HG02870 (cell line): ENCODE data around the gene AIG1.

Source experiments
- ATAC-seq: cut with Tn5 transposase; IDR thresholded peaks from one replicate; pipeline ENCODE4 v1.9.1; 2021; ENCODE audit warnings: mild to moderate bottlenecking, moderate library complexity; ENCODE audit not compliant: unreplicated experiment

Gene AIG1

GRCh38 chr6:143261899-143262436 is 201.3 kb downstream of the AIG1 start:
- no peak for ATAC-seq

DNA sequence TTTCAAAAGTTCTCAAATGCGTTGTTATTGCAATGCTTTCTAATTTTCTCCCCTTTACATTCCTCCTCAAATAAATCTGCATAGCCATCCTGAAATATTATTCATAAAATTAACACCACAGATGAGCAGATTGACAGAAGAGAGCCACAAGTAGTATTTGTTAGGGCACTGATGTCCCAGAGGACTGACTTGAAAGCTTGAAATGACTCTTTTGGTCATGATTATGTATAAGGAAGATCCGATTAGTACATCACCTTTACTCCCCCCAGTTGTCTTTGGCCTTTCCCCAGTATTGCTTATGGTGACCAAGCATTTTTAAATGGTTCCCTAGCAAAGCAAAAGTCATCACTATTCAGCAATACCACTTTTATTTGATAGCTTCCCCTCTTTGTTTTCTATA is 202.2 kb downstream of the AIG1 start:
- no peak for ATAC-seq

- ATAC-seq = no peak
Measured at GRCh38 chr6:143264379-143264778, 203.7 kb downstream of the AIG1 start.

DNA sequence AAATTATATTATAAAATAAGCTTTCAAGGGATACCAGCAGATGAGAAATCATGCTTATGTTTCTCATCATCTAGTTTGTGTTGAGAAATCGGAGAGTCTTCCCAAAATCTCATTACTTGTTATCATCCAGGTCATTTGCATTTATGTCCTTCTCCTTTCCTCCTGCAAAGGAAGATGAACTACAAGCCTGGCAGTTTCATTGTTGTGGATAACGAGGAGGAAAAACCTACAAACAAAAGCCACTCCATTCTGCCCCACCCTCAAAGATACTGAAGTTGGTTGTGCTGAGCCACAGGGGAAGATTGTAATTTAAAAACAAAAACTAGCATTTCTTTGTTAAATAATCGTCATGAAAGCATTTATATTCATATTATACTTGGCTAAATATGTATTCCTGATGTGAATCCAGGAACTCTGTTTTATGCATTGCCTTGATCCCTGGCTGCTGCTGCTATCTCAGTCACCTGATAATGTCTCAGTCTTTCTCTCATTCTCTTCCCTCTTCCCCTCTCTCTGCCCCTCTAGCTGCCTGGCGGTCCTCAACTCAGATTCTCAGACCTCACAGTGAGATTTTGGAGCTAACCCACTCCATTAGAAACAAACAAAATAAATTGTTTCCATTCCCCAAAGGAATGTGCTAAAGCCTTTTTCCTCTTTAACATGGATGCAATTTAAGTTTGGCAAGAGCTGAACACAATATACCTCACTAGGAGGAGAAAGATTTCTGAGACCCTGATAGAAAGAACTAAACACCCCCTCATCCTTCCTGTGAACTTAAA is 204.5 kb downstream of the AIG1 start:
- ATAC-seq = no peak

DNA sequence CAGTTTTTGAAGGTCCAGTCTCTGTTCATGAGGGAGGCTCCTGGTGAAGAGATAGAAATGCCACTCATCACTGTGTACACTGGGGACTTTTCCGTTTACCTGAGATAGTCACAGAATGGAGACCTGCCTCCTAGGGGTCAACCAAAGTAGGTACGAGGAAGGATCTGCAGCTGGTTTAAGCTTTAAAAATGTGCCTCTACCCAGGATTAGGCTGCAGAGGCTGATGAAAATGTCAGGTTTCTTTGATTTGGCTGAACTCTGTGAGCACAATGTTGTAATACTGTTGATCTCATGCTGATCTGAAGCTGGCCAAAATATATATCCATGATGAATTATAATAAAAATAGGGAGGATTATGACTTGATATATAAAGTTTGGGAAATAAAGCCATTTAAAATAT is 207.1 kb downstream of the AIG1 start:
- ATAC-seq = no peak

DNA sequence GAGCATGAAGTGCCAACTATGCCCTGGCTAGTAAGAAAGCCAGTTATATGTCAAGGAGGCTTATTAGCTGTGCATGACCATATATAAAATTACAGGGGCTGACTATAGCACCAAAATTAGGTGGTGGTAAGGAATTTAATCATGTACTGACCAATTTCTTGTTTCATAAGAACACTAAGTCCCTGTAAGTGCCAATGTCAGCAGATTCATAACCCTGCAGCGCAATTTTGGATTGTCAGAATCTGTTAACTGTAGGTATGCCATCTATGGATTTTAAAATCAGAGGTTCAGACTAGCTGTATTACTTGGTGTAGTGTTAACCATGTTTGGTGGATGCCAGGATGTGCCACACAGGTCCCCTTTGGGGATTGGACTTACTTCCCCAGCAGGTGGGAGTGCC is 207.8 kb downstream of the AIG1 start:
- ATAC-seq = no peak

DNA sequence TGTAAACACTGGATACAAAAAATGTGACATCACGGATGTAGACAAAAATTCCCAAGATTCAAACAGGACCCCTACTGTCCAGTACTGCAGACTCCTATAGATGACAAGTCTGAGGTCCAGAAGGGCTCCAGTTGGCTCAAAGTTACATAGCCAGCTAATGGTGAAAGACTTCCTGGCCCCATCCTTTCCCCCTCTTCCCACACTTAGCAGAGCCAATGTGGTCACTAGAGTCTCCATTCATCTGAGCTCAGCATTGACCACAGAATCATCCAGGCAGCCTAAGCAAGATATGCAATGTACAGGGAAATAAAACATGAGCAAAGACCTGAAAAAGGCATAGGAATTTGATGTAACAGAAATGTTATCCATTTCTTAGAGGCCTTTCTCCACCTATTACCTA is 209.3 kb downstream of the AIG1 start:
- ATAC-seq = no peak

GRCh38 chr6:143271024-143271423 is 210.3 kb downstream of the AIG1 start:
- ATAC-seq = no peak

DNA sequence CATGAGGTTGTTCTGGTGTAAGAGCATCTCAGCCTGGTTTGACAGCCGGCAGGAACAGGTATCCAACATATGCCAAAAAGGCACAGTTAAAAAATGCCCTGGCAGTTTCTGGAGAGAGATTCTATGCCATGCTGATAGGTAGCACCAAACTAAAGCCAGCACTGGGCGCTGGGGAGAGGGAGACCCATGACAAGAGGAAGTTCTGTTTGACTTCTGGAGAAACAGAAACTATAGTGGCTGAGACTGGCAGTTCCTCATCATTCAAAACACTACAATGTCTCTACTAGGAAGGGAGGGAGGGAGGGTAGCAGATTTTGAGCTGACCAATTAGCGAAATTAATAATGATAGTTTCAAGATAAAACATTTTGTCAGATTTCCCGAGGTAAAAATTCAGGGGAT is 215.7 kb downstream of the AIG1 start:
- peak; percentile 99 for ATAC-seq

DNA sequence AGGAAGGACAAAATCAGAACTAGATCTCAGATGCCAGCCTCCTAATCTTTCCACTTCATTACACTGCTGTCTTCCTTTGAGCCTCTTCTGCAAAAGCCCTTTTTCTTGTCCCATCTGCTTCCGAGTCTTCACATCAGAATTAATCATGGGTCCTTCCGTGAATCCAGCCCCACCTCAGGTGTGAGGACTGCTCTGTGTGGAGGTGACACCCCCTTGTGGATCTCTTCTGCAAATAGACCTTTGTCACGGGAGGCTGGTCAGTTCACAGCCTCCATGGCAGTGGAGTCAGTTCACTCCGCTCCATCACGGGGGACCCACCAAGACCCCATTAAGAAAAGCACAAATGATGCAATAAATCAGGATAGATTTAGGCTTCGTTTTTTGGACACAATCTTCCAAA is 218.7 kb downstream of the AIG1 start:
- no peak for ATAC-seq

- ATAC-seq = no peak
Measured at GRCh38 chr6:143283887-143284645, 223.4 kb downstream of the AIG1 start.

- no peak for ATAC-seq
Measured at GRCh38 chr6:143286251-143286795, 225.6 kb downstream of the AIG1 start.

GRCh38 chr6:143288923-143289322 is 228.2 kb downstream of the AIG1 start:
- ATAC-seq = no peak

- ATAC-seq = no peak
Measured at GRCh38 chr6:143290206-143290605, 229.5 kb downstream of the AIG1 start.

DNA sequence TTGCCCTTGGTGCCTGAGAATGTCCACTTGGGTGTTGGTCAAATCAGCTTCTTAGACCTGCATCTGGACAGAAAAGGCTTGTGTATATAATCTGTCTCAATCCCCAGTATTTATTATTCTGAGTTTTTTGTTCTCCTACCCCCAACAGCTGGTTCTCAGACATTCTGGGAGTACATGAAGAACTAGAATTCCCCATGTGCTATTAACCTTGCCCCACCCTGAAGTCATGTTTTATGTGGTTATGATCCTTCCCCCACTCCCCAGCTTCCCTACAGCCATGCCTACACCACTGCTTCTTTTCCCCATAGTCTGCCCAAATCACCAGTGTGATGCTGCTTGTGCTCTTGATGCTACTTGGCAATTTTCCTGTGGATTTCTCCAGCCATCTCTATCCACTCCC is 232.8 kb downstream of the AIG1 start:
- ATAC-seq = no peak

DNA sequence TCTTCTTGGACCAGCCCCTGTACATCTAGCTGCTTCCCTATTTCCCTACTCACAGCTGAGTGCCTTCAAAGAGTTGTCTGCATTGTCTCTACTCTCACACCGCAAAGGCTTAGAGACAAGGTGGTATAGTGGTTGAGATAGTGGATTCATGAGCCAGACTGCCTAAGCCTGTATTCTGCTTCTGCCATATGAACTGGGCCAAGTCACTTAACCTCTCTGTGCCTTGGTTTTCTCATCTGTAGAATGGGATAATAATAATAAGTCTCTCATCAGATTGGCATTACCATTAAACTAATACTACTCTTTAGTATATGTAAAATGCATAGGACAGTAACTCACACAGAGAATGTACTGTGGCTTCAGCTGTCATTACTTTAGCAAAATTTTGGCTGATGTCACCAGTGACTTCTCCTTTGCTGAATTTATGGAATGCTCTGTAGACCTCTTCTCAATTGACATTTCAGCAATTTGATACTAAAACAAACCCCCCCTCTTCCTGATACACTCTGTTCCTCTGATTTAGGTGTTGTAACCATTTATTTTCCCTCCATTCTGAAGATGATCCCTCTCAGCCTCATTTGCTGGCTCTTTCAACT is 233.7 kb downstream of the AIG1 start:
- ATAC-seq = no peak

GRCh38 chr6:143295932-143296331 is 235.2 kb downstream of the AIG1 start:
- no peak for ATAC-seq

GRCh38 chr6:143298071-143298470 is 237.4 kb downstream of the AIG1 start:
- no peak for ATAC-seq

- ATAC-seq = peak; percentile 96
Measured at GRCh38 chr6:143299253-143300166, 238.8 kb downstream of the AIG1 start.

DNA sequence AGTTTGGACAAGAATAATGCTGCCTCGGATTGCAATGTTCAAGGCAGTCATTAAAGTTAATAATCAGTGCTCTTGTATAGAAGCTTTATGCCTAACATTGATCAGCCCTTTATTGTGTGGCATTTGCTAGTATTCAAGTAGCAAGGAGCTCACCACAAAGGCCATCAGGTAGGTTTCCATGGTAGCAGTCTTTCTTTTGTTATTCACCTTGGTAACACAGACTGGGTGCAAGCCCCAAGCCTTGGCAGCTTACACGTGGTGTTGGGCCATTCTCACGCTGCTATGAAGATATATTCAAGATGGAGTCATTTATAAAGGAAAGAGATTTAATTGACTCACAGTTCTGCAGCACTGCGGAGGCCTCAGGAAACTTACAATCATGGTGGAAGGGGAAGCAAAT is 240.5 kb downstream of the AIG1 start:
- ATAC-seq = no peak
